Measurements from ENCODE around the gene CEP76.
A peak's percentile ranks its signal among the peaks of the same experiment; 100 is the strongest.

Gene CEP76

GRCh38 chr18:12741351-12741750 is 38.8 kb upstream of the CEP76 start:
- no peak for TF ChIP-seq CTCF (IDR thresholded peaks at IDR 0.05; ENCODE audit: extremely low read depth, insufficient read depth, missing control alignments)
- no peak for DNase-seq (ENCODE audit: low spot score)
- in situ Hi-C loops (cut with MboI; ENCODE audit: low pct_unique_long_range_greater_than_20kb, low sequenced_read_pairs, unreplicated experiment), result loop anchor here (25.0 kb wide), 1 partner anchor 421 kb away; no protein-coding TSS in a partner anchor

- in situ Hi-C loops (cut with MboI; ENCODE audit: low pct_unique_long_range_greater_than_20kb, low sequenced_read_pairs, unreplicated experiment), result loop anchor here (25.0 kb wide), 1 partner anchor 425 kb away; no protein-coding TSS in a partner anchor
- no peak for DNase-seq (ENCODE audit: low spot score)
These were observed 34.9 kb upstream of the CEP76 start for GRCh38 chr18:12737243-12737902.

GRCh38 chr18:12726774-12727550 is 24.4 kb upstream of the CEP76 start:
- in situ Hi-C loops (cut with MboI; ENCODE audit: low pct_unique_long_range_greater_than_20kb, low sequenced_read_pairs, unreplicated experiment), result loop anchor here (10.0 to 25.0 kb wide), 2 partner anchors 208 to 435 kb away; no protein-coding TSS in a partner anchor
- DNase-seq (ENCODE audit: low spot score), result peak; percentile 67
- TF ChIP-seq CTCF (IDR thresholded peaks at IDR 0.05; ENCODE audit: extremely low read depth, insufficient read depth, missing control alignments), result peak; percentile 81

More at GRCh38 chr18:12737243-12737902, 34.9 kb upstream of the CEP76 start:
- no peak for TF ChIP-seq CTCF (IDR thresholded peaks at IDR 0.05; ENCODE audit: extremely low read depth, insufficient read depth, missing control alignments)

GRCh38 chr18:12726331-12726730 is 23.8 kb upstream of the CEP76 start:
- in situ Hi-C loops (cut with MboI; ENCODE audit: low pct_unique_long_range_greater_than_20kb, low sequenced_read_pairs, unreplicated experiment), result loop anchor here (10.0 to 25.0 kb wide), 2 partner anchors 208 to 436 kb away; no protein-coding TSS in a partner anchor
- DNase-seq (ENCODE audit: low spot score), result peak; percentile 1
- no peak for TF ChIP-seq CTCF (IDR thresholded peaks at IDR 0.05; ENCODE audit: extremely low read depth, insufficient read depth, missing control alignments)

GRCh38 chr18:12722731-12723130 is 20.2 kb upstream of the CEP76 start:
- in situ Hi-C loops (cut with MboI; ENCODE audit: low pct_unique_long_range_greater_than_20kb, low sequenced_read_pairs, unreplicated experiment), result loop anchor here (10.0 kb wide), 1 partner anchor 212 kb away; no protein-coding TSS in a partner anchor
- no peak for TF ChIP-seq CTCF (IDR thresholded peaks at IDR 0.05; ENCODE audit: extremely low read depth, insufficient read depth, missing control alignments)
- DNase-seq (ENCODE audit: low spot score), result no peak

- DNase-seq (ENCODE audit: low spot score), result no peak
- no peak for TF ChIP-seq CTCF (IDR thresholded peaks at IDR 0.05; ENCODE audit: extremely low read depth, insufficient read depth, missing control alignments)
- in situ Hi-C loops (cut with MboI; ENCODE audit: low pct_unique_long_range_greater_than_20kb, low sequenced_read_pairs, unreplicated experiment), result loop anchor here (10.0 kb wide), 1 partner anchor 213 kb away; no protein-coding TSS in a partner anchor
These were observed 19.2 kb upstream of the CEP76 start for GRCh38 chr18:12721495-12722275.
